ENCODE measurements around the gene MMP17. TPM values are rescaled to one million over a fixed set of nuclear protein-coding genes. Genes with fewer than 3 reads are reported as not detected.

The MMP17 gene
- total and polyA plus RNA-seq, 2 of the 4 experiments (the other 2 are of a cell fraction), result 1.4 to 11.8 TPM

GRCh38 chr12:131795064-131795463 is 33.1 kb upstream of the MMP17 start:
- Histone ChIP-seq H3K4me3 (ENCODE audit: insufficient read depth, low read depth, low read length) (no peak overlapping the region), H4K8ac (ENCODE audit: low read depth in 2 of 2, low read length in 2 of 2) (no peak overlapping the region), H3K9me1 (ENCODE audit: insufficient read depth, low read length) (peaks cover 5% of the 10 kb centered on the region; the same call in 1 of the 2 replicates), H3K4ac (ENCODE audit: low read depth, low read length) (no peak overlapping the region), H2AFZ (replicated peaks; ENCODE audit: low read length, poor library complexity) (no peak overlapping the region), H3K9me3 (ENCODE audit: control insufficient read depth, insufficient read depth, low read length) (no peaks in the 10 kb centered on the region), H3K18ac (ENCODE audit: low read depth, low read length) (no peak overlapping the region), H3K56ac (ENCODE audit: extremely low read depth, insufficient read depth, low read length) (no peak overlapping the region), H3K14ac (replicated peaks; ENCODE audit: low read depth, low read length) (no peak overlapping the region), H2AK9ac (replicated peaks; ENCODE audit: low read depth, low read length, poor library complexity) (no peak overlapping the region), H3K27me3 (ENCODE audit: control insufficient read depth, insufficient read depth, low read length) (no peaks in the 10 kb centered on the region), H3K4me2 (ENCODE audit: low read depth, low read length) (no peak overlapping the region), H3K36me3 (ENCODE audit: control insufficient read depth, insufficient read depth, low read length) (peaks cover 40% of the 10 kb centered on the region), H2BK20ac (ENCODE audit: low read depth, low read length) (no peak overlapping the region), H2BK15ac (ENCODE audit: low read depth, low read length) (no peak overlapping the region), H3K79me1 (ENCODE audit: low read depth in 1 of 2, low read length in 2 of 2) (peaks cover 5 to 11% of the 10 kb centered on the region in 2 experiments; a peak in 2 of 4 replicates), H2BK120ac (ENCODE audit: low read depth, low read length) (no peak overlapping the region), H4K91ac (ENCODE audit: insufficient read depth, low read depth, low read length) (no peak overlapping the region), H2BK5ac (ENCODE audit: low read depth, low read length, poor library complexity, severe bottlenecking) (no peak overlapping the region), H3K27ac (ENCODE audit: insufficient read depth, low read length) (no peak overlapping the region), H2AK5ac (ENCODE audit: low read depth, low read length) (no peak overlapping the region), H4K5ac (ENCODE audit: low read depth, low read length) (no peak overlapping the region), H3K9ac (ENCODE audit: low read depth, low read length) (no peak overlapping the region), H3K23ac (ENCODE audit: low read depth, low read length) (no peak overlapping the region), H3K4me1 (ENCODE audit: control insufficient read depth, insufficient read depth, low read length) (no peaks in the 10 kb centered on the region), H4K20me1 (ENCODE audit: insufficient read depth, low read length) (no peaks in the 10 kb centered on the region)
- in situ Hi-C loops (cut with MboI; ENCODE audit: low sequenced_read_pairs) (no loop called here), intact Hi-C loops (cut with micrococcal nuclease) (no loop called here), dilution Hi-C loops (cut with HindIII; ENCODE audit: low sequenced_read_pairs, unreplicated experiment) (no loop called here)
- TF ChIP-seq POLR2A (IDR thresholded peaks at IDR 0.05; ENCODE audit: low read depth, low read length) (no peak), RFX5 (IDR thresholded peaks at IDR 0.05; ENCODE audit: low read depth, low read length) (no peak), ELK1 (IDR thresholded peaks at IDR 0.05; ENCODE audit: borderline replicate concordance, low read depth, low read length) (no peak), NFE2L2 (IDR thresholded peaks at IDR 0.05; ENCODE audit: low read depth, low read length) (no peak), MAZ (IDR thresholded peaks at IDR 0.05; ENCODE audit: borderline replicate concordance, low read depth, low read length) (no peak), MAFK (IDR thresholded peaks at IDR 0.05; ENCODE audit: low read depth, low read length) (no peak), FOS (IDR thresholded peaks at IDR 0.05; ENCODE audit: low read depth, low read length) (no peak)
- DNase-seq (no peak), ATAC-seq (ENCODE audit: low read depth) (no peak)
- ChIA-PET POLR2A (ENCODE audit: unreplicated experiment) (no interaction called here), CTCF (no interaction called here)
- 89% methylated on average over 8 of the region's 14 CpGs; no CpG with 5 or more reads in 1 of the 2 experiments for WGBS, 2 experiments (ENCODE audit: extremely low coverage in 2 of 2, insufficient read length in 1 of 2)
- BruUV-seq (replicated peaks), result no TSS peak
